ENCODE data around the gene CABP2.
"Not testable (repeated sequence)": the region's sequence is repeated elsewhere in the genome, so short reads cannot be mapped to it uniquely, and the experiment has no call there.

Gene CABP2

GRCh38 chr11:67548555-67549110 is 25.4 kb upstream of the CABP2 start:
- Histone ChIP-seq H3K4me3 (ENCODE audit: low read length) (no peak overlapping the region), H3K9ac (ENCODE audit: low read length) (no peak overlapping the region), H3K27ac (ENCODE audit: low read depth, low read length) (no peak overlapping the region), H3K36me3 (ENCODE audit: control insufficient read depth, insufficient read depth, low read length) (no peaks in the 10 kb centered on the region), H3K27me3 (ENCODE audit: control insufficient read depth, insufficient read depth, low read length) (no peaks in the 10 kb centered on the region), H3K4me1 (ENCODE audit: control insufficient read depth, insufficient read depth, low read length) (no peaks in the 10 kb centered on the region)

GRCh38 chr11:67548112-67548511 is 24.9 kb upstream of the CABP2 start:
- H3K36me3 ChIP-seq (ENCODE audit: control insufficient read depth, insufficient read depth, low read length); H3K9ac ChIP-seq (ENCODE audit: low read length); H3K27me3 ChIP-seq (ENCODE audit: control insufficient read depth, insufficient read depth, low read length); H3K4me3 ChIP-seq (ENCODE audit: low read length); H3K27ac ChIP-seq (ENCODE audit: low read depth, low read length); H3K4me1 ChIP-seq (ENCODE audit: control insufficient read depth, insufficient read depth, low read length): not testable (repeated sequence)

GRCh38 chr11:67545280-67545679 is 22.0 kb upstream of the CABP2 start:
- Histone ChIP-seq H3K4me3 (ENCODE audit: low read length) (no peak overlapping the region), H3K27ac (ENCODE audit: low read depth, low read length) (no peak overlapping the region), H3K36me3 (ENCODE audit: control insufficient read depth, insufficient read depth, low read length) (no peaks in the 10 kb centered on the region), H3K4me1 (ENCODE audit: control insufficient read depth, insufficient read depth, low read length) (no peaks in the 10 kb centered on the region), H3K27me3 (ENCODE audit: control insufficient read depth, insufficient read depth, low read length) (no peaks in the 10 kb centered on the region), H3K9ac (ENCODE audit: low read length) (no peak overlapping the region)

GRCh38 chr11:67544616-67545242 is 21.5 kb upstream of the CABP2 start:
- no peaks in the 10 kb centered on the region for H3K27me3 ChIP-seq (ENCODE audit: control insufficient read depth, insufficient read depth, low read length)
- no peak overlapping the region for H3K27ac ChIP-seq (ENCODE audit: low read depth, low read length)
- H3K4me3 ChIP-seq (ENCODE audit: low read length) = no peak overlapping the region
- no peak overlapping the region for H3K9ac ChIP-seq (ENCODE audit: low read length)
- no peaks in the 10 kb centered on the region for H3K4me1 ChIP-seq (ENCODE audit: control insufficient read depth, insufficient read depth, low read length)
- no peaks in the 10 kb centered on the region for H3K36me3 ChIP-seq (ENCODE audit: control insufficient read depth, insufficient read depth, low read length)

- Histone ChIP-seq H3K9ac (ENCODE audit: low read length) (no peak overlapping the region), H3K27me3 (ENCODE audit: control insufficient read depth, insufficient read depth, low read length) (no peaks in the 10 kb centered on the region), H3K4me1 (ENCODE audit: control insufficient read depth, insufficient read depth, low read length) (no peaks in the 10 kb centered on the region), H3K4me3 (ENCODE audit: low read length) (no peak overlapping the region), H3K27ac (ENCODE audit: low read depth, low read length) (no peak overlapping the region), H3K36me3 (ENCODE audit: control insufficient read depth, insufficient read depth, low read length) (no peaks in the 10 kb centered on the region)
Observed at GRCh38 chr11:67543585-67543984, 20.3 kb upstream of the CABP2 start.

GRCh38 chr11:67542971-67543370 is 19.7 kb upstream of the CABP2 start:
- Histone ChIP-seq H3K27me3 (ENCODE audit: control insufficient read depth, insufficient read depth, low read length) (no peaks in the 10 kb centered on the region), H3K27ac (ENCODE audit: low read depth, low read length) (no peak overlapping the region), H3K9ac (ENCODE audit: low read length) (no peak overlapping the region), H3K4me3 (ENCODE audit: low read length) (no peak overlapping the region), H3K4me1 (ENCODE audit: control insufficient read depth, insufficient read depth, low read length) (no peaks in the 10 kb centered on the region), H3K36me3 (ENCODE audit: control insufficient read depth, insufficient read depth, low read length) (no peaks in the 10 kb centered on the region)

- no peak overlapping the region for H3K9ac ChIP-seq (ENCODE audit: low read length)
- H3K36me3 ChIP-seq (ENCODE audit: control insufficient read depth, insufficient read depth, low read length) = no peaks in the 10 kb centered on the region
- no peaks in the 10 kb centered on the region for H3K4me1 ChIP-seq (ENCODE audit: control insufficient read depth, insufficient read depth, low read length)
- H3K4me3 ChIP-seq (ENCODE audit: low read length) = no peak overlapping the region
- no peaks in the 10 kb centered on the region for H3K27me3 ChIP-seq (ENCODE audit: control insufficient read depth, insufficient read depth, low read length)
- no peak overlapping the region for H3K27ac ChIP-seq (ENCODE audit: low read depth, low read length)
Observed at GRCh38 chr11:67542169-67542568, 18.9 kb upstream of the CABP2 start.

GRCh38 chr11:67541198-67541597 is 18.0 kb upstream of the CABP2 start:
- no peak overlapping the region for H3K9ac ChIP-seq (ENCODE audit: low read length)
- no peak overlapping the region for H3K4me3 ChIP-seq (ENCODE audit: low read length)
- no peaks in the 10 kb centered on the region for H3K36me3 ChIP-seq (ENCODE audit: control insufficient read depth, insufficient read depth, low read length)
- H3K27ac ChIP-seq (ENCODE audit: low read depth, low read length) = no peak overlapping the region
- no peaks in the 10 kb centered on the region for H3K27me3 ChIP-seq (ENCODE audit: control insufficient read depth, insufficient read depth, low read length)
- H3K4me1 ChIP-seq (ENCODE audit: control insufficient read depth, insufficient read depth, low read length) = no peaks in the 10 kb centered on the region

GRCh38 chr11:67539550-67539949 is 16.3 kb upstream of the CABP2 start:
- Histone ChIP-seq H3K36me3 (ENCODE audit: control insufficient read depth, insufficient read depth, low read length) (no peaks in the 10 kb centered on the region), H3K9ac (ENCODE audit: low read length) (no peak overlapping the region), H3K27me3 (ENCODE audit: control insufficient read depth, insufficient read depth, low read length) (no peaks in the 10 kb centered on the region), H3K4me3 (ENCODE audit: low read length) (no peak overlapping the region), H3K4me1 (ENCODE audit: control insufficient read depth, insufficient read depth, low read length) (no peaks in the 10 kb centered on the region), H3K27ac (ENCODE audit: low read depth, low read length) (no peak overlapping the region)

- Histone ChIP-seq H3K27me3 (ENCODE audit: control insufficient read depth, insufficient read depth, low read length) (no peaks in the 10 kb centered on the region), H3K4me1 (ENCODE audit: control insufficient read depth, insufficient read depth, low read length) (no peaks in the 10 kb centered on the region)
Observed at GRCh38 chr11:67538823-67539505, 15.7 kb upstream of the CABP2 start.

GRCh38 chr11:67538306-67538705 is 15.1 kb upstream of the CABP2 start:
- no peaks in the 10 kb centered on the region for H3K27me3 ChIP-seq (ENCODE audit: control insufficient read depth, insufficient read depth, low read length)
- no peaks in the 10 kb centered on the region for H3K4me1 ChIP-seq (ENCODE audit: control insufficient read depth, insufficient read depth, low read length)
- H3K9ac ChIP-seq (ENCODE audit: low read length) = no peak overlapping the region
- H3K4me3 ChIP-seq (ENCODE audit: low read length) = no peak overlapping the region
- H3K27ac ChIP-seq (ENCODE audit: low read depth, low read length) = no peak overlapping the region
- H3K36me3 ChIP-seq (ENCODE audit: control insufficient read depth, insufficient read depth, low read length) = no peaks in the 10 kb centered on the region

More at GRCh38 chr11:67538823-67539505, 15.7 kb upstream of the CABP2 start:
- no peaks in the 10 kb centered on the region for H3K36me3 ChIP-seq (ENCODE audit: control insufficient read depth, insufficient read depth, low read length)
- H3K9ac ChIP-seq (ENCODE audit: low read length) = no peak overlapping the region
- H3K4me3 ChIP-seq (ENCODE audit: low read length) = no peak overlapping the region
- no peak overlapping the region for H3K27ac ChIP-seq (ENCODE audit: low read depth, low read length)

- no peaks in the 10 kb centered on the region for H3K27me3 ChIP-seq (ENCODE audit: control insufficient read depth, insufficient read depth, low read length)
- H3K4me3 ChIP-seq (ENCODE audit: low read length) = no peak overlapping the region
- no peak overlapping the region for H3K27ac ChIP-seq (ENCODE audit: low read depth, low read length)
- H3K4me1 ChIP-seq (ENCODE audit: control insufficient read depth, insufficient read depth, low read length) = no peaks in the 10 kb centered on the region
- H3K9ac ChIP-seq (ENCODE audit: low read length) = no peak overlapping the region
- H3K36me3 ChIP-seq (ENCODE audit: control insufficient read depth, insufficient read depth, low read length) = no peaks in the 10 kb centered on the region
Observed at GRCh38 chr11:67535561-67535960, 12.3 kb upstream of the CABP2 start.

Data from rectal smooth muscle tissue (tissue), 1 donor.